ENCODE results near the gene RBM4B. TPM values are rescaled to one million over a fixed set of nuclear protein-coding genes. Genes with fewer than 3 reads are reported as not detected.

The RBM4B gene
- total and polyA plus RNA-seq, 4 donors = 45.1 to 89.0 (median 65.4) TPM

DNA sequence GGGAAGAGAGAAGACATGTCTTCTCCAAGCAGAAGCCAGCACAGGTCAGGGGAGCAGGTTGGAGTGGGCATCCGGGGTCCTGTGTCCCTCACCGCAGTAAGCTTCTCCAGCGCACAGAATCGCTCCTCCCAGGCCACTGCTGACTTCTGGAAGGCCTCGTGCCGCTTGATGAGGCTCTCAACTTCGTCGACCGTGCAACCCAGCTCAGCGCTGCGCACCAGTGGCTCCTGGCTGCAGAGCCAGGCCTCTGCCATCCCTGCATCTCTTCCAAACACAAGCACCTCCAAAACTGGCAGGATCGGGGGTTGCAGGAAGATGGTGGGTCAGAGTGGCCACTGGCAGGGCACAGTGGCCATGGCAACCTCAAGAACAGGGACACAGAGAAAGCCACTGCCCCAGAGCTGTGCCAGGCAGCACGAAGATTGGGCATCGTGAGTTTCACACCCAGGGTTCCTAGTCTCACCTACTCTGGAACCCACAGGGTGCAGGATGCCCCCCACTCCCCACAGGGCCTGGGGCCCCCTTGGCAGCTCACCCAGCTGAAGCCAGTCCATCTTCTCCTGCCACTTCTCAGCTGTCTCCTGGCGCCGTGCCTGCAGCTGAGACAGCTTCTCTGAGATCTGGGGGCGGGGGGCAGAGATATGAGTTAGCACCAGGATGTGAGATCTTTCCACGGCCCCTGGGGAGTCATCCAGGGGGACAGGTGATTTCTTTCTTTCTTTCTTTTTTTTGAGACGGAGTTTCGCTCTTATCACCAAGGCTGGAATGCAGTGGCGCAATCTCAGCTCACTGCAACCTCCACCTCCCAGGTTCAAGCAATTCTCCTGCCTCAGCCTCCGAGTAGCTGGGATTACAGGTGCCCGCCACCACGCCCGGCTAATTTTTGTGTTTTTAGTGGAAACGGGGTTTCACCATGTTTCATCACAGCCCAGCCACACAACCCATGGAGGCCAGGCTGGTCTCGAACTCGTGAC is 11.2 kb upstream of the RBM4B start:
- H3K4me1 ChIP-seq (ENCODE audit: control insufficient read depth, insufficient read depth, low read length) = no peaks in the 10 kb centered on the region
- no peaks in the 10 kb centered on the region for H3K27me3 ChIP-seq (ENCODE audit: control insufficient read depth, insufficient read depth, low read length)
- 90% methylated on average over 21 of the region's 28 CpGs for WGBS (ENCODE audit: insufficient coverage)
- H3K27ac ChIP-seq (ENCODE audit: low read depth, low read length) = no peak overlapping the region
- no peak for DNase-seq (ENCODE audit: low read depth in 4 of 6, low spot score in 6 of 6)
- no peak overlapping the region for H3K4me3 ChIP-seq (ENCODE audit: low read depth, low read length)
- peaks cover 96% of the 10 kb centered on the region for H3K36me3 ChIP-seq (ENCODE audit: control insufficient read depth, insufficient read depth, low read length)
- H3K9me3 ChIP-seq (ENCODE audit: control insufficient read depth, insufficient read depth, low read length) = no peaks in the 10 kb centered on the region

DNA sequence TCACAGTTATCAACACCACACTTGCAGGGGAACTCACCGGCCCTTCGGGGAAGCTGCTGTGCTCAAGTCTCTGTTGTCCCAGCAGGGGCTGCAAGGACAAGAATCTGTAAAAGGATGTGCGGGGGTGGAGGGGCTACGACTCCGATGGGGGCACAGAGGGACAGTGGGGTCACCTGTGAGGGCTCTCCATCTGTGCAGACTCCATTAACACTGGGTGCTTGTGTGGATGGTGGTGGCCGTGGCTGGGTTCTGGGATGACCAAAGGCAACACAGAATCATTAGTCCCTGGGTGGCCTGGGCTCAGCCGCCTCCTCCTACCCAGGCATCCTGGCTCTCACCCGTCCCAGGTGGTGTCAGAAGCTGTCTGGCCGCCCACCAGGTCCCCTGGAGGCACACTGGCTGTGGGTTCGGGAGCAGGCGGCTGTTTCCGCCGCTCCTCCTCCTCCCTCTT is 10.2 kb upstream of the RBM4B start:
- H3K27me3 ChIP-seq (ENCODE audit: control insufficient read depth, insufficient read depth, low read length) = no peaks in the 10 kb centered on the region
- DNase-seq (ENCODE audit: low read depth in 4 of 6, low spot score in 6 of 6) = no peak
- H3K4me3 ChIP-seq (ENCODE audit: low read depth, low read length) = no peak overlapping the region
- WGBS (ENCODE audit: insufficient coverage) = 87% methylated on average over 10 of the region's 13 CpGs
- no peaks in the 10 kb centered on the region for H3K4me1 ChIP-seq (ENCODE audit: control insufficient read depth, insufficient read depth, low read length)
- H3K27ac ChIP-seq (ENCODE audit: low read depth, low read length) = no peak overlapping the region
- H3K36me3 ChIP-seq (ENCODE audit: control insufficient read depth, insufficient read depth, low read length) = peaks cover 86% of the 10 kb centered on the region
- no peaks in the 10 kb centered on the region for H3K9me3 ChIP-seq (ENCODE audit: control insufficient read depth, insufficient read depth, low read length)

DNA sequence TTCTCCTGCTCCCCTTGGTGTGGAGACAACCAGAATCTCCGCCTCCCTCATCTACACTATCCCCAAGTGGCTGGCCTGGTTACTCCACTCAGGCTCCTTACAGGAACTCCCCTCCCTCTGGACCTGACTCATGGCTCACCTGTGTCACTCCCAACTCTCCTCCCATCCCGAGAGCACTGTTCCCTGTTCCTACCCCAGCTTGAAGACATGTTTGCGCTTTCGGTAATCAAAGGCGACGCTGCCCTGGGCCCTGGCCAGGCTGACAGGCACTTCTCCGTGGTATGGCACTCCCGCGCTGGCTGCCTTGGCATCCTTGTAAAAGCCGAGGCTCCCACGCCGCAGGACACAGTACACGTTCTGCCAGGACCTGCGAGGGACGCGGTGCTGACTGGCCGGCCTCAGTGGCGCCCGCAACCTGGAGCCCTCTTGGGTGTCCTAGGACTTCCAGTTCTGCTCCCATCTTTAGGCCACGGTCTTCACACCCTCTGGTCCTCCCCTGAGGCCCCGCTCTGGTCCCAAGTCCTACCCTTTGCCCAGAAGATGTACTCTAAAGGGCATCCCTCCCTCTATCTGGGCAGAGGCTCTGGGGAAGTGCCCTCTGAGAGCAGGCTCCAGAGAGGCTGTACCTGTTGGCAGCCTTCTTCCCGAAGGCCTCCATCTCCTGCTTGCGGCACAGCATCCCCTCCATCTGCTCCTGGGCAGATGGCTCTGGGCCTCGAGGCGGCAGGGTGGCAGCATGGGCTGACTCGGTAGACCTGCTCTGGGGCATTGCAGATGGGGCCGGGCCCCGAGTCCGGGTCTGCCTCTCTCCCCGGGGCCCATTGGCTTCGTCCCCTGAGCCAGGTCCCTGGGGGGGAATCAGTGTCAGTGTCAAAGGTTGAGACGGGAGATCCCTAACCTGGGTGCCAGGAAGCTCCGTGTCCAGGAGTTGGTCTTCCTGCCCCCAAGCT is 9.4 kb upstream of the RBM4B start:
- peaks cover 78% of the 10 kb centered on the region for H3K36me3 ChIP-seq (ENCODE audit: control insufficient read depth, insufficient read depth, low read length)
- no peak overlapping the region for H3K4me3 ChIP-seq (ENCODE audit: low read depth, low read length)
- H3K27me3 ChIP-seq (ENCODE audit: control insufficient read depth, insufficient read depth, low read length) = no peaks in the 10 kb centered on the region
- no peak for DNase-seq (ENCODE audit: low read depth in 4 of 6, low spot score in 6 of 6)
- H3K4me1 ChIP-seq (ENCODE audit: control insufficient read depth, insufficient read depth, low read length) = no peaks in the 10 kb centered on the region
- WGBS (ENCODE audit: insufficient coverage) = 94% methylated on average over 31 of the region's 33 CpGs
- no peaks in the 10 kb centered on the region for H3K9me3 ChIP-seq (ENCODE audit: control insufficient read depth, insufficient read depth, low read length)
- no peak overlapping the region for H3K27ac ChIP-seq (ENCODE audit: low read depth, low read length)

DNA sequence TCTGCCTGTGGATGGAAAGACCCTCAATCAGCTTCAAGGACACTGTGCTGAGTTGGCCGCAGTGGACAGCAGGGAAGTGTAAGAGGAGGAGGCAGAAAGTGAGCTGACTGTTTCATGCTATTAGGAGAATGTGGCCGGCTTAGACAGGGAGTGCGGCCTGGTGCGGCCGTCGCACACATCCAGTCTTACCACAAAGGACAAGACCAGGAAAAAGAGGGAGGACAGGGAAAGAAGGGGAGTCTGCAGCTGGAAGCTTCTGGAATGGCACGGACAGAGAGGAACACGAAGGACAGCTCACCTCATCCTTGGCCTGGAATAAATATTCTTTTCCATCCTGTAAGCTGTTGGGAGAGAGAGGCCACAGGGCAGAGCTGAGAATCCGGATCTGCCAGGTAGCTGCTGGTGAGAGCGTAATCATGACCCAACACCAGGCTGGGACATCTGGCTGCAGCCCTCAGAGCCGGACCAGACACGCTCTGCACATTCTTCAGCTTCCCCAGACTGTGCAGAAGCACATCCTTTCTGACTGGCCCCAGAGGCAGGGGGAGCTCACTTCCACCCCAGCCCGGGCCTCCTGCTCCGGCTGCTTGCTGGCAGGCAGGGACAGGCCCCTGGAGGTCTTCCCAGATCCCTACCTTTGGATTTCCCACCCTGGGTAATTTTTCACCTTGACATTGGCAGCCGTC is 8.6 kb upstream of the RBM4B start:
- no peak for DNase-seq (ENCODE audit: low read depth in 4 of 6, low spot score in 6 of 6)
- Histone ChIP-seq H3K36me3 (ENCODE audit: control insufficient read depth, insufficient read depth, low read length) (peaks cover 70% of the 10 kb centered on the region), H3K27ac (ENCODE audit: low read depth, low read length) (no peak overlapping the region), H3K27me3 (ENCODE audit: control insufficient read depth, insufficient read depth, low read length) (no peaks in the 10 kb centered on the region), H3K4me3 (ENCODE audit: low read depth, low read length) (no peak overlapping the region), H3K9me3 (ENCODE audit: control insufficient read depth, insufficient read depth, low read length) (no peaks in the 10 kb centered on the region), H3K4me1 (ENCODE audit: control insufficient read depth, insufficient read depth, low read length) (no peaks in the 10 kb centered on the region)
- WGBS (ENCODE audit: insufficient coverage) = 90% methylated on average over 11 of the region's 15 CpGs

DNA sequence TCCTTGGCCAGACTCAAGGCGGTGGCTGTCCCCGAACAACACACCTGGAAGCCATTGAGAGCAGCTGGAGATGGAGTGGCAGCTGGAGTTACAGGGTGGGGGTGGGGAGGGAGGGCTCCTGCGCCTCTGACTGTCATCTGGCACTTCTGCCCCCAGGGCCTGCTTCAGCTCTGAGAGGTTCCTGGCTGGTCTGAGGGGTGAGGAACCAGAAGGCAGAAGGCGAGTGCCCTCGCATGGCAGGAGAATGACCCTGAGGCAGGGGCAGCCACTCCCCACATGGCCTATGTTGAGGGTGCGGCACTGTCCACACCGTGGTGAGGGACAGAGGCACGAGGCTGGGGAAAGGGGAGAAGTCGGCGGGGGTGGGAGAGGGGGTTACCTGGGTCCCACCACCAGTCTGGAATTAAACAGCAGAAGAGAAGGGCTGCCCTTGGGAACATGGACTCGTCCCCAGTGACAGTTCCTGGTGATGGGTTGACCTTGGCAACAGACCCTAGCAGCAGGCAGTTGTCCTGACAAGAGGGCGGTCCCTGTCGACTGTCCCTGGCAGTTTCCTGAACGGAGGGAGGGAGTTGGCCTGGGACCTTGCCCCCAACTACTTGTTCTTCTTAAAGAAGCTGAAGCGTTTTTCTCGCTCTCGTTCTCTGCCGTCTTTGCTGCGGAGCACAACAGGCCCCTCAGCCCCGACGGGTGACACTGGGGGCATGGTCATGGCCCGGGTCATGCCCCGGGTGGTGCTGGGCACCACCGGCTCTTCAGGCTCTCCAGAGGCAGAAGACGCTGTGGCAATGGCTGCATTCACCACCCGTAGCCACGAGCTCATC is 7.8 kb upstream of the RBM4B start:
- Histone ChIP-seq H3K27ac (ENCODE audit: low read depth, low read length) (no peak overlapping the region), H3K27me3 (ENCODE audit: control insufficient read depth, insufficient read depth, low read length) (no peaks in the 10 kb centered on the region), H3K4me3 (ENCODE audit: low read depth, low read length) (no peak overlapping the region), H3K9me3 (ENCODE audit: control insufficient read depth, insufficient read depth, low read length) (no peaks in the 10 kb centered on the region), H3K36me3 (ENCODE audit: control insufficient read depth, insufficient read depth, low read length) (peaks cover 62% of the 10 kb centered on the region), H3K4me1 (ENCODE audit: control insufficient read depth, insufficient read depth, low read length) (no peaks in the 10 kb centered on the region)
- DNase-seq (ENCODE audit: low read depth in 4 of 6, low spot score in 6 of 6) = no peak
- 89% methylated on average over 21 of the region's 27 CpGs for WGBS (ENCODE audit: insufficient coverage)

DNA sequence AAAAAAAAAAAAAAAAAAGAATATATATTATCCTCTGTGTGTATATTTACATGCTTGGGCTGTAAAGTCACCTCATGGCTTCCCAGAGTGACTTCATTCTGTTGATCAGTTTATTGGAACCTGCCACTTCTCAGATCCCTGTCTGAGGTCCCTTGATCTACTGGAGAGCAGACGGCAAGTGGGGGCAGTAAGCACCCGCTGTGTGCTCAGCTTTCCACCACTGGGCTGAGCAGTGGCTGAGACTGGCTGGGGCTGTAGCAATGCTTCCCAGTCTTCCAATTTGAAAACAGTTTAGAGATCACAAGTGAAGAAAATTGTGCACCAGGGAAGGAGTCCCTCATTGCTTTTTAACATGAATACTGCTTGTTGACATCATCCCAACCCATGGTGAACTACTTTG is 6.9 kb upstream of the RBM4B start:
- H3K4me1 ChIP-seq (ENCODE audit: control insufficient read depth, insufficient read depth, low read length) = no peaks in the 10 kb centered on the region
- H3K27ac ChIP-seq (ENCODE audit: low read depth, low read length) = no peak overlapping the region
- H3K4me3 ChIP-seq (ENCODE audit: low read depth, low read length) = no peak overlapping the region
- WGBS (ENCODE audit: insufficient coverage) = 92% methylated on average over 2 of the region's 2 CpGs
- DNase-seq (ENCODE audit: low read depth in 4 of 6, low spot score in 6 of 6) = no peak
- no peaks in the 10 kb centered on the region for H3K27me3 ChIP-seq (ENCODE audit: control insufficient read depth, insufficient read depth, low read length)
- H3K9me3 ChIP-seq (ENCODE audit: control insufficient read depth, insufficient read depth, low read length) = no peaks in the 10 kb centered on the region
- H3K36me3 ChIP-seq (ENCODE audit: control insufficient read depth, insufficient read depth, low read length) = peaks cover 54% of the 10 kb centered on the region

DNA sequence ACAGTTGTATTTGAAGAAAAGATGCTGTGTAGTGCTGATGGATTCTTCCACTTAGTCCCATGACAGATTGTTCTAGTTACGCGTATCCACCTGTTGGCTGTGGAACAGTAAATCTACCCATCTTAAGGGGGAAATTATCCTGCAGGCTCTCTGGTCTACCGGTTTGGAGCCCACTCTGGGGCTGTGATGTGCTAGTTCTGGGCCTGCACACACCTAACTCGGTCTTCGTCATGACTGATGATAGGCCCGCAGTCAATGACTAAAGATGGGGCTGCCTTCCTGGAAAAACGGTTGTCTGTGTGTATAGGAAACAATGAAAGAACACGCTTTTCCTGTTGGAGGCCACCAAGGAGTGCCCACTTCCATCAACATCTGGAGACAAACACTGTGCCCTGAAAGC is 6.2 kb upstream of the RBM4B start:
- peaks cover under 1% of the 10 kb centered on the region for H3K4me1 ChIP-seq (ENCODE audit: control insufficient read depth, insufficient read depth, low read length)
- H3K36me3 ChIP-seq (ENCODE audit: control insufficient read depth, insufficient read depth, low read length) = peaks cover 46% of the 10 kb centered on the region
- no peaks in the 10 kb centered on the region for H3K27me3 ChIP-seq (ENCODE audit: control insufficient read depth, insufficient read depth, low read length)
- WGBS (ENCODE audit: insufficient coverage) = 83% methylated on average over 1 of the region's 8 CpGs
- no peaks in the 10 kb centered on the region for H3K9me3 ChIP-seq (ENCODE audit: control insufficient read depth, insufficient read depth, low read length)
- H3K4me3 ChIP-seq (ENCODE audit: low read depth, low read length) = no peak overlapping the region
- no peak overlapping the region for H3K27ac ChIP-seq (ENCODE audit: low read depth, low read length)
- no peak for DNase-seq (ENCODE audit: low read depth in 4 of 6, low spot score in 6 of 6)

DNA sequence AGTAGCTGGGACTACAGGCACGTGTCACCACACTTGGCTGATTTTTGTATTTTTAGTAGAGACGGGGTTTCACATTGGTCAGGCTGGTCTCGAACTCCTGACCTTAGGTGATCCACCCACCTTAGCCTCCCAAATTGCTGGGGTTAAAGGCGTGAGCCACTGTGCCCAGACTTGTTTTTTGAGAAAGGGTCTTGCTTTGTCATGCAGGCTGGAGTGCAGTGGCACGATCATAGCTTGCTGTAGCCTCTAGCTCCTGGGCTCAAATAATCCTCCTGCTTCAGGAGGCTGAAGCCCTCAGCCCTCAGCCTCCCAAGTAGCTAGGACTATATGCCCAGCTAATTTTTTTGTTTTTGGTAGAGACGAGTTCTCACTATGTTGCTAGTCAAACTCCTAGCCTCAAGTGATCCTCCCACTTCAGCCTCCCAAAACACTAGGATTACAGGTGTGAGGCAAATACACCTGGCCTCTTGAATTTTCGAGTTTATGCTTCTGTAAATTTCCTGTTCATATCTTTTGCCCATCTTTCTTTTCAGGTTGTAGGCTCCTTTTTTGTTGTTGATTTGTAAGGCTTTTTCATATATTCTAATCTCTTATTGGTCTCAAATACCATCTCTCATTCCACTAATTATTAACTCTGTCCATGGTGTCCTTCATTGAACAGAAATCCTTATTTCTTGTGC is 3.4 kb upstream of the RBM4B start:
- WGBS (ENCODE audit: insufficient coverage) = 100% methylated on average over 1 of the region's 7 CpGs
- Histone ChIP-seq H3K9me3 (ENCODE audit: control insufficient read depth, insufficient read depth, low read length) (no peaks in the 10 kb centered on the region), H3K36me3 (ENCODE audit: control insufficient read depth, insufficient read depth, low read length) (peaks cover 19% of the 10 kb centered on the region), H3K27ac (ENCODE audit: low read depth, low read length) (no peak overlapping the region), H3K4me1 (ENCODE audit: control insufficient read depth, insufficient read depth, low read length) (peaks cover 19% of the 10 kb centered on the region), H3K27me3 (ENCODE audit: control insufficient read depth, insufficient read depth, low read length) (no peaks in the 10 kb centered on the region), H3K4me3 (ENCODE audit: low read depth, low read length) (no peak overlapping the region)
- no peak for DNase-seq (ENCODE audit: low read depth in 4 of 6, low spot score in 6 of 6)

Data from spinal cord (tissue), 10 donors.